Adipocyte (in vitro differentiated cells): ENCODE data around the gene SERINC5.

Experiments
- DNase-seq: peaks from one replicate; pipeline ENCODE4 v3.0.0-alpha.2; 2015; ENCODE audit warnings: low read depth
- H3K27me3 ChIP-seq: replicated peaks from 2 replicates; pipeline ENCODE4 v1.7.0; 2013; ENCODE audit warnings: mild to moderate bottlenecking, low read length, moderate library complexity; ENCODE audit not compliant: control insufficient read depth, insufficient read depth
- H3K36me3 ChIP-seq: 2 replicates; pipeline ENCODE4 v1.7.0; 2013; ENCODE audit warnings: low read length, mild to moderate bottlenecking, moderate library complexity; ENCODE audit not compliant: control insufficient read depth, insufficient read depth, severe bottlenecking
- H3K4me1 ChIP-seq: 2 replicates; pipeline ENCODE4 v1.7.0; 2013; ENCODE audit warnings: mild to moderate bottlenecking, low read length, moderate library complexity; ENCODE audit not compliant: control insufficient read depth, insufficient read depth
- H3K4me3 ChIP-seq: 2 replicates; pipeline ENCODE4 v1.7.0; 2013; ENCODE audit warnings: mild to moderate bottlenecking, low read length, moderate library complexity
- H3K9ac ChIP-seq: 2 replicates; pipeline ENCODE4 v1.7.0; 2013; ENCODE audit warnings: mild to moderate bottlenecking, low read length, moderate library complexity
- H3K9me3 ChIP-seq: 2 replicates; pipeline ENCODE4 v1.7.0; 2013; ENCODE audit warnings: mild to moderate bottlenecking, low read length, moderate library complexity; ENCODE audit not compliant: control insufficient read depth

SERINC5 gene

DNA sequence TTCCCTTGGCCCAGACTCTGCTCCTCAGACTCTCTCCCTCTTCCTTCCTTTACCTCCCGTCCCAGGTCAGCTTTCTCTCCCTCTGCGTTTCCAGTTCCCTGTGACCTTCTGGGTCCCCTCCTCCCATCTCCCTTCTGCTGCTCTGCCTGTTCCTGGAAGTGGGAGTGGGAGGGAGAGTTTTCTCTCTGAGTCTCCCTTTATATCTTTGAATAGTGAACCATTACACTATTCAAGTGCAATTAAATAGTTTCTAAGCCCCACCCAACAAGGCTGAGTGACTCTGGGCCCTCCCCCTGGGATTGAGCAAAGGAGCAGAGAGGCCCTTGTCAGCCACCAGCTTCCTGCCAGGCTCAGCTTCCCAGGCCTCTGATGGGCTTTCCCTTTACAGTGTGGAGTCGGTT, 185.9 kb downstream of the SERINC5 start:
- Histone ChIP-seq H3K9me3 (no peaks in the 10 kb centered on the region), H3K4me1 (peaks cover 20% of the 10 kb centered on the region), H3K36me3 (no peaks in the 10 kb centered on the region), H3K4me3 (peak overlapping the region; percentile 53), H3K9ac (no peak overlapping the region), H3K27me3 (peaks cover 4% of the 10 kb centered on the region)
- no peak for DNase-seq

DNA sequence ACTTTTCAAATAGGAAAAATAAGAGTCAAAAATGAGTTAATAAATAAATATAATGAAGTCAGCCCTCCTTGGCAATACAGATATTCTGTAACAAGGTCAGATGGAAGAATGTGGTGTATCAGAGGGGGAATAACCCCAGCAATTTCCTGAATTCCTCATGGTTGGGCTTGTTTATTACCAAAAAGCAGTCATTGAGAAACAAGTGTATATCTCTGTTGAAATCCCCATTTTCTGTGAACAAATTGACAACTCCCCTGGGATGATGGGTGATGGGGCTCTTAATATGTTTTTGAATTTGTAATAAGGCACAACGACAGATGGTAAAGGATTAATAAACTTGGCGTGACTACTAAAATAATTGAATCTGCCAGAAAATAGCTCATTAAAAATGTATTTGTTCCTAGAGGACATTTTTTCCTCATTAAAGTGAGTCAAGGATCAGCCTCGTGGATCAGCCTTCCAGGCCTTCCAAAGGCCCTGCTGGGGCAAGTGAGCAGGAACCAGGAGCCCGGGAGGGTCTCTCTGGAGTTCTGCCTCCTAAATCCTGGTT, 186.5 kb downstream of the SERINC5 start:
- H3K9me3 ChIP-seq, result no peaks in the 10 kb centered on the region
- H3K9ac ChIP-seq, result no peak overlapping the region
- peak overlapping the region; percentile 53 for H3K4me3 ChIP-seq
- peak; percentile 27 for DNase-seq
- H3K4me1 ChIP-seq, result peaks cover 22% of the 10 kb centered on the region
- no peaks in the 10 kb centered on the region for H3K36me3 ChIP-seq
- peaks cover 6% of the 10 kb centered on the region for H3K27me3 ChIP-seq

DNA sequence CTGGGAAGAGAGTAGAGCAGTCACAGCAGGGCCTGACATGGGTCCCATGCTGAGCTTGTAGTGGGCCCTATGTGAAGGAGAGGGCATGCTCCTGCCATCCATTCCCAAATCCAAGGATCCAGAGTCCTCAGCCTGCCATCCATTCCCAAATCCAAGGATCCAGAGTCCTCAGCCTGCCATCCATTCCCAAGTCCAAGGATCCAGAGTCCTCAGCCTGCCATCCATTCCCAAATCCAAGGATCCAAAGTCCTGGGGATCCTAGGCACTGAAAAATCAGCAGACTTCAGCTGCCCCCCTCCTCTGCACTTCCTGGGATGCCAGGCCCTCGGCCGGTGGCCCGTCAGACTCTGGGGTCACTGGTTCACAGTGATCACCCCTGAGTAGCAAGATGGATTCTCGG, 187.1 kb downstream of the SERINC5 start:
- no peak for DNase-seq
- Histone ChIP-seq H3K36me3 (no peaks in the 10 kb centered on the region), H3K9ac (no peak overlapping the region), H3K27me3 (peaks cover 7% of the 10 kb centered on the region), H3K4me3 (peak overlapping the region; percentile 3), H3K9me3 (no peaks in the 10 kb centered on the region), H3K4me1 (peaks cover 24% of the 10 kb centered on the region)

DNA sequence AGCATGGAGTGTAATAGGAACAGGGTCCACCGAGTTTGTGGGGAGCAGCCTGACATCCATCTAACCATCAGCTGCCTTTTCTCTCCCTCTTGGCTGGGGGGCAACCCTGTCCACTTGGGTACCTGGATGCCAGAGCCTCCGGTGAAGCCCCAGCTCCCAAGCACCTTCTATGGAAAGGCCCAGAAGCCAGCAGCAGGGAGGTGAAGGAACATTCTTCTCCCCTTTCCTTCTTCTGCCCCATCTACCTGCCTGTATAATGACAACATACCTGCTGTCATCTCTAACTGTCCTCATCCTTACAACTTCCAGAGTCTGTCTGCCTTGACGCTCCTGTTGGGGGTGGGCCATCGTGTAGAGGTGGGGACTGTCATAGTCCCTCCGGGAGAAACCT, 187.6 kb downstream of the SERINC5 start:
- no peak for DNase-seq
- Histone ChIP-seq H3K4me3 (no peak overlapping the region), H3K4me1 (peaks cover 24% of the 10 kb centered on the region), H3K36me3 (no peaks in the 10 kb centered on the region), H3K27me3 (peaks cover 8% of the 10 kb centered on the region), H3K9ac (no peak overlapping the region), H3K9me3 (no peaks in the 10 kb centered on the region)

DNA sequence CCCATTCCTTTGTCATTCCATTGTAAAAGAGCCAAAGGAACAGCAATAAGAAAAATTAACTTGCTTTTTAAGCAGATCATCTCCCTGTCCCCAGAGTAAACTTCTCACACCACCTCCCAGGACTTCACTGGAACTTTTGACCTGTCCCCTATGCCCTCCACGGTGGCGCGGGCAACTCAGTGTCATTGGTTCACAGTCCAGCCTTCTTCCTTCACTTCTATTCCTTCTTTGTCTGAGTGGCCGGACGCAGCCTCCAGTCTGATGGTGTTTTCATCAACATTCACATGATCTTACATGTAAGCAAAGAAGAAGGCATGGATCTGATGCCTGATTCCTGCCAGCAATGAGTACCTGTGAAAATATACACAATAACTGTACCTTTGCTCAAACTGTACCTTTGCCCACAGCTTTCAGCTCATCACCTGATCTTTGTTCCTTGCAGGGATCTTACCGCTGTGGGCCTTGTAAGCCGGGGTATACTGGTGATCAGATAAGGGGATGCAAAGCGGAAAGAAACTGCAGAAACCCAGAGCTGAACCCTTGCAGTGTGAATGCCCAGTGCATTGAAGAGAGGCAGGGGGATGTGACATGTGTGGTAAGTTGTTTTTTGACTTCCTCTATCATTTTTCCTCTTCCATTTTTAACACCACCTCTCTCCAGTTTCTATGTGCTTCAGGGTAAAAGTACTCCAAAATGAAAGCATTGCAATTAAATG, 188.2 kb downstream of the SERINC5 start:
- H3K4me1 ChIP-seq, result peaks cover 24% of the 10 kb centered on the region
- H3K9me3 ChIP-seq, result no peaks in the 10 kb centered on the region
- no peak for DNase-seq
- H3K4me3 ChIP-seq, result no peak overlapping the region
- no peaks in the 10 kb centered on the region for H3K36me3 ChIP-seq
- H3K27me3 ChIP-seq, result peaks cover 8% of the 10 kb centered on the region
- H3K9ac ChIP-seq, result no peak overlapping the region

DNA sequence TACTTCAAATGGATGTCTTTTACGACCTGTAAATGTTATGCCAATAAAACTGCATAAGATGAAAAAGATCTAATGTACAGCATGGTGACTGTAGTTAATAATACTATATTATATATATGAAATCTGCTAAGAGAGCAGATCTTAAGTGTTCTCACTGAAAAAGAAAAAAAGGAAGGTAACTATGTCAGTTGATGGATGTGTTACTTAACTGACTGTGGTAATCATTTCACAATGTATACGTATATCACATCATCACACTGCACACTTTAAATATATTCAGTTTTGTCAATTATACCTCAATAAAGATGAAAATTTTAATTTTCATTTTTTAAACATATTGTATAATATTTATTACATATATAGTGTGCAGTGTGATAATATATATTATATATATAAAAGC, 188.8 kb downstream of the SERINC5 start:
- no peak overlapping the region for H3K9ac ChIP-seq
- no peak for DNase-seq
- H3K4me3 ChIP-seq, result no peak overlapping the region
- no peaks in the 10 kb centered on the region for H3K36me3 ChIP-seq
- peaks cover 8% of the 10 kb centered on the region for H3K27me3 ChIP-seq
- no peaks in the 10 kb centered on the region for H3K9me3 ChIP-seq
- peaks cover 24% of the 10 kb centered on the region for H3K4me1 ChIP-seq

DNA sequence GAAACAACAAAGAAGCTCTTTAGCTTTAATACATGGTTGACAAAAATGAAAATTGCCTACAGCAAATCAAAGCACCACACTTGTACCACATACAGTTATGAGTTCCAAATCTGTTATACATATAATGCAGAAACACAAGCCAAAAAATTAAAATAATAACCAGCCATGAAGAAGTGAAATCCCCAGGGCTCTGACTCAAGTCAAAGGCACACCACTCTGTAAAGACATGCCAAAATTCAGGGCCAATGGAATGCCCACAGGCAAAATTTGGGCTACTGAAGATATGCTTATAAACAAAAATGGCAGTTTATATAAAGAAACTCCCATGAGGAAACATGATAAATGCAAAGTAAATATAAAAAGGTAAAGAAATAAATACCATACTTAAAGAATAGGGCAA, 191.7 kb downstream of the SERINC5 start:
- DNase-seq, result peak; percentile 80
- no peak overlapping the region for H3K4me3 ChIP-seq
- no peak overlapping the region for H3K9ac ChIP-seq
- no peaks in the 10 kb centered on the region for H3K36me3 ChIP-seq
- H3K4me1 ChIP-seq, result peaks cover 9% of the 10 kb centered on the region
- peaks cover 8% of the 10 kb centered on the region for H3K27me3 ChIP-seq
- H3K9me3 ChIP-seq, result no peaks in the 10 kb centered on the region
